ENCODE data around the gene ANKLE2. TPM values are rescaled to one million over a fixed set of nuclear protein-coding genes. Genes with fewer than 3 reads are reported as not detected.

ANKLE2 gene
- total RNA-seq, 2 donors from 2014 or later = 23.8 to 24.2 TPM

GRCh38 chr12:132690112-132690511, 71.5 kb downstream of the ANKLE2 start:
- TF ChIP-seq CTCF (IDR thresholded peaks at IDR 0.05) = no peak
- DNase-seq (ENCODE audit: low spot score) = no peak
- Histone ChIP-seq H3K36me3 (no peaks in the 10 kb centered on the region), H3K4me3 (no peak overlapping the region), H3K27ac (no peak overlapping the region), H3K27me3 (no peaks in the 10 kb centered on the region), H3K9me3 (no peaks in the 10 kb centered on the region), H3K4me1 (peaks cover 0 to 15% of the 10 kb centered on the region in 2 donors)

GRCh38 chr12:132689227-132689626, 72.4 kb downstream of the ANKLE2 start:
- no peak for DNase-seq (ENCODE audit: low spot score)
- no peaks in the 10 kb centered on the region for H3K9me3 ChIP-seq
- H3K4me3 ChIP-seq = peak overlapping the region in 1 of 2 donors; percentile 30
- no peaks in the 10 kb centered on the region for H3K27me3 ChIP-seq
- no peak for TF ChIP-seq CTCF (IDR thresholded peaks at IDR 0.05)
- no peak overlapping the region for H3K27ac ChIP-seq
- peaks cover 0 to 15% of the 10 kb centered on the region in 2 donors for H3K4me1 ChIP-seq
- H3K36me3 ChIP-seq = no peaks in the 10 kb centered on the region

GRCh38 chr12:132687211-132688164, 74.1 kb downstream of the ANKLE2 start, which contains the start of the genes POLE and PXMP2:
TSS of gene POLE (minus strand) at chr12:132687342. CDS start at chr12:132687315, 27 bp downstream.
TSS of gene PXMP2 (plus strand) at chr12:132687587. CDS start at chr12:132687671, 84 bp downstream.
- Histone ChIP-seq H3K4me3 (peak within 1 kb of the TSS; percentile 71 to 74), H3K27ac (peak within 1 kb of the TSS; percentile 32 to 66), H3K4me1 (peaks cover 0 to 15% of the 10 kb centered on the region in 2 donors), H3K36me3 (no peaks in the 10 kb centered on the region), H3K27me3 (no peaks in the 10 kb centered on the region), H3K9me3 (no peaks in the 10 kb centered on the region)
- peak; percentile 94 for DNase-seq (ENCODE audit: low spot score)
- peak in 1 of 2 donors; percentile 16 for TF ChIP-seq CTCF (IDR thresholded peaks at IDR 0.05)

- peak overlapping the region; percentile 71 to 74 for H3K4me3 ChIP-seq
- TF ChIP-seq CTCF (IDR thresholded peaks at IDR 0.05) = no peak
- no peaks in the 10 kb centered on the region for H3K36me3 ChIP-seq
- H3K9me3 ChIP-seq = no peaks in the 10 kb centered on the region
- DNase-seq (ENCODE audit: low spot score) = no peak
- peaks cover 0 to 15% of the 10 kb centered on the region in 2 donors for H3K4me1 ChIP-seq
- H3K27me3 ChIP-seq = no peaks in the 10 kb centered on the region
- H3K27ac ChIP-seq = peak overlapping the region; percentile 32 to 66
Measured at GRCh38 chr12:132686825-132687210, 74.8 kb downstream of the ANKLE2 start.

GRCh38 chr12:132685400-132685799, 76.2 kb downstream of the ANKLE2 start:
- Histone ChIP-seq H3K9me3 (no peaks in the 10 kb centered on the region), H3K36me3 (no peaks in the 10 kb centered on the region), H3K4me1 (peaks cover 0 to 15% of the 10 kb centered on the region in 2 donors), H3K27ac (no peak overlapping the region), H3K27me3 (no peaks in the 10 kb centered on the region), H3K4me3 (no peak overlapping the region)
- DNase-seq (ENCODE audit: low spot score) = no peak
- TF ChIP-seq CTCF (IDR thresholded peaks at IDR 0.05) = no peak
